GM18520 (cell line): ENCODE data around the gene RBM20.
A peak's percentile ranks its signal among the peaks of the same experiment; 100 is the strongest.

Experiments used
- ATAC-seq: cut with Tn5 transposase; IDR thresholded peaks from one replicate; pipeline ENCODE4 v1.9.1; 2021; ENCODE audit not compliant: unreplicated experiment

Gene RBM20

GRCh38 chr10:110845756-110846620 lies 201.9 kb downstream of the RBM20 start:
- no peak for ATAC-seq

GRCh38 chr10:110847374-110847773 lies 203.2 kb downstream of the RBM20 start:
- no peak for ATAC-seq

- ATAC-seq, result no peak
Measured at GRCh38 chr10:110848106-110848505, 204.0 kb downstream of the RBM20 start.

GRCh38 chr10:110850099-110850498 lies 206.0 kb downstream of the RBM20 start:
- ATAC-seq, result peak; percentile 43

- ATAC-seq, result no peak
Measured at GRCh38 chr10:110851020-110851612, 207.0 kb downstream of the RBM20 start.

- ATAC-seq, result no peak
Measured at GRCh38 chr10:110852255-110852896, 208.2 kb downstream of the RBM20 start.

GRCh38 chr10:110852947-110853346 lies 208.8 kb downstream of the RBM20 start:
- no peak for ATAC-seq

- ATAC-seq, result no peak
Measured at GRCh38 chr10:110853921-110854605, 209.9 kb downstream of the RBM20 start.

- no peak for ATAC-seq
Measured at GRCh38 chr10:110857265-110858171, 213.4 kb downstream of the RBM20 start.

GRCh38 chr10:110858297-110858934 lies 214.3 kb downstream of the RBM20 start:
- no peak for ATAC-seq

GRCh38 chr10:110859206-110859972 lies 215.3 kb downstream of the RBM20 start:
- ATAC-seq, result no peak

- ATAC-seq, result no peak
Measured at GRCh38 chr10:110859973-110860376, 215.8 kb downstream of the RBM20 start.

- ATAC-seq, result peak; percentile 54
Measured at GRCh38 chr10:110860576-110861241, 216.6 kb downstream of the RBM20 start.

- ATAC-seq, result no peak
Measured at GRCh38 chr10:110861476-110861875, 217.3 kb downstream of the RBM20 start.

- no peak for ATAC-seq
Measured at GRCh38 chr10:110861930-110862649, 218.0 kb downstream of the RBM20 start.

GRCh38 chr10:110862961-110863360 lies 218.8 kb downstream of the RBM20 start:
- ATAC-seq, result no peak

GRCh38 chr10:110863361-110863760 lies 219.2 kb downstream of the RBM20 start:
- ATAC-seq, result no peak

GRCh38 chr10:110863956-110864355 lies 219.8 kb downstream of the RBM20 start:
- ATAC-seq, result no peak
